HAP-1 (cell line): ENCODE measurements around the gene FRMD5.

Experiments used
- DNase-seq, 2 experiments: peaks; one replicate each; pipeline ENCODE4 v3.0.0-alpha.2; 2016 to 2020; ENCODE audit warnings: low spot score in 2 of 2
- H3K27me3 ChIP-seq: fragments of 250-450 bp; sonication (Bioruptor Pico); 2 replicates; pipeline ENCODE4 v1.5.1; 2020; ENCODE audit warnings: low read depth, mild to moderate bottlenecking, moderate library complexity
- H3K36me3 ChIP-seq: fragments of 250-450 bp; sonication (Bioruptor Pico); replicated peaks from 2 replicates; pipeline ENCODE4 v1.5.1; 2020; ENCODE audit warnings: mild to moderate bottlenecking
- H3K4me1 ChIP-seq: fragments of 250-450 bp; sonication (Bioruptor Pico); 2 replicates; pipeline ENCODE4 v1.5.1; 2020; ENCODE audit warnings: mild to moderate bottlenecking
- H3K4me3 ChIP-seq: fragments of 250-450 bp; sonication (Bioruptor Pico); 2 replicates; pipeline ENCODE4 v1.5.1; 2020; ENCODE audit warnings: mild to moderate bottlenecking, moderate library complexity
- H3K9me3 ChIP-seq: fragments of 250-450 bp; sonication (Bioruptor Pico); 2 replicates; pipeline ENCODE4 v1.5.1; 2020; ENCODE audit warnings: mild to moderate bottlenecking, moderate library complexity
- in situ Hi-C: fragments of 300-500 bp; cut with MboI; formaldehyde crosslinking; loops from 3 replicates; pipeline ENCODE4 v1.14.3; 2020; ENCODE audit warnings: low sequenced_read_pairs, inconsistent platforms, mixed read lengths

The FRMD5 gene

GRCh38 chr15:43911235-43911781 lies 283.8 kb downstream of the FRMD5 start:
- Histone ChIP-seq H3K36me3 (no peaks in the 10 kb centered on the region), H3K4me1 (no peaks in the 10 kb centered on the region), H3K4me3 (no peak overlapping the region), H3K9me3 (no peaks in the 10 kb centered on the region), H3K27me3 (no peaks in the 10 kb centered on the region)
- in situ Hi-C loops: no loop called here
- DNase-seq: no peak

DNA sequence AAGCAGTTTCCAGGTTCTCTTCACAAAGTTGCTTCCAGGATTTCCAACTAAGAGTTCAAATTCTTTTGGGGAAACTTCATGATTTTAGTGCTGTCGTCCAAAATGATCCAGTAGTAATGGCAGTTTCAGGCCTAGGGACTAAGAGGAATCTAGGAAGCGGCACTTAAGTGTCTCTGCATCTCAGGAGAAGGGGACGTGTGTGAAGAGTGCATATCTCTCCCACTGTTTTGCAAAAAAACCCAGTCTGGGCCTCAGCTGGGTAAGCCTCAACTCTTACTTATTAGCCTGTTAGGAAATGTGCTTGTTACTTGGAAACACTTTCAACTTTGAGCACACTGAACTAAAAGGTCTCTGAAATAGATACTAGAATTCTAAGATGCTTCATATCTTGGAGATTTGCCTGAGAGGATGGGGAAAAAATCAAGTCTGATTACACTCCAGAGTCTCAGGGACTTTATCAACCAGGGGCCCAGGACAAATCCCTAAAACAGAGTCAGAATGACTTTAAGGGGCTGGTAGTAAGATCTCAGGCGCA lies 286.5 kb downstream of the FRMD5 start:
- Histone ChIP-seq H3K9me3 (no peaks in the 10 kb centered on the region), H3K36me3 (no peaks in the 10 kb centered on the region), H3K4me3 (no peak overlapping the region), H3K27me3 (no peaks in the 10 kb centered on the region), H3K4me1 (no peaks in the 10 kb centered on the region)
- in situ Hi-C loops: loop anchor here (10.0 kb wide), 1 partner anchor 156 kb away; no protein-coding TSS in a partner anchor
- DNase-seq: no peak

DNA sequence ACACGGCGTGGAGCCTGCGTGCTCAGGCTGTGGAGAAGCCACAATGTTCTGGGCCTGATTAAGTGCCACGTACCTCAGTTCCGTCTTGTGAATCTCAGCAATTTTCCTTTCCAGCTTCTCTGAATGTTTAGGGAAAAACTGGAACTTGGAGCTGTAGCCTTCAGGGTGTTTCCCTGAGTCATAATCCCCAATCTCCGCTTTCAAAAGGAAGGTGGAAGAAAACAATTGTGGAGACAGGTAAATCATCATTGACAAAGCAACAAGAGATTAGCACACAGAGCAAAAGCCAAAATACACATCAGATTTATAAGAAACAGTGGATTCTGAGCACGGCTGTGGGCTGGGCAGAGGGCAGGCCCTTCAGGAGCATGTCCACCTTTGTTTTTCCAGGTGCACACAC lies 289.3 kb downstream of the FRMD5 start:
- no peaks in the 10 kb centered on the region for H3K27me3 ChIP-seq
- in situ Hi-C loops: loop anchor here (10.0 kb wide), 1 partner anchor 159 kb away; no protein-coding TSS in a partner anchor
- no peaks in the 10 kb centered on the region for H3K4me1 ChIP-seq
- no peaks in the 10 kb centered on the region for H3K36me3 ChIP-seq
- no peaks in the 10 kb centered on the region for H3K9me3 ChIP-seq
- DNase-seq: no peak
- no peak overlapping the region for H3K4me3 ChIP-seq

DNA sequence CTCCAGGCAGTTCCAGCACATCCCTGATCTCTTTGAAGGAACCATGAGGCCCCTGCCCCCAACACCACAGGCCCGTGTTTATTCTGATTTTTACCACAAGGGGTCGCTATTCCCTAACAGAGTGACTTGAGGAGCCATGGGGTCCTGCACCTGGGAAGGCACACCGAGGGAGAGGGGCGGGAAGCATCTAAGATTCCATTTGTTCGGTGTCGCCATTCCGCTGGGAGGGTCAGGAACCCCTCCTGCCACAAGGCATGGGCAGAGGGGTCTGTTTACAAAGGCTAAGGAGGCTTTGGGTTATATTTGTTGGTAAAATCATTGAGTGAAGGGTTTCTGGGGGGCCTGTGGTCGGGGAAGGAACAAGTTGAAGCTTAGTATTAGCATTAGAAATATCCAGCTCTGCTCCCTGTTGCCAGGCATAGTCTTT lies 291.2 kb downstream of the FRMD5 start:
- no peaks in the 10 kb centered on the region for H3K27me3 ChIP-seq
- peak; percentile 68 to 88 for DNase-seq
- no peaks in the 10 kb centered on the region for H3K9me3 ChIP-seq
- no peak overlapping the region for H3K4me3 ChIP-seq
- H3K4me1 ChIP-seq: no peaks in the 10 kb centered on the region
- in situ Hi-C loops: loop anchor here (5.0 to 10.0 kb wide), 2 partner anchors 161 to 313 kb away; no protein-coding TSS in a partner anchor
- H3K36me3 ChIP-seq: no peaks in the 10 kb centered on the region

- in situ Hi-C loops: loop anchor here (5.0 to 10.0 kb wide), 2 partner anchors 163 to 316 kb away; no protein-coding TSS in a partner anchor
- H3K36me3 ChIP-seq: no peaks in the 10 kb centered on the region
- H3K9me3 ChIP-seq: no peaks in the 10 kb centered on the region
- no peak for DNase-seq
- no peak overlapping the region for H3K4me3 ChIP-seq
- H3K27me3 ChIP-seq: no peaks in the 10 kb centered on the region
- no peaks in the 10 kb centered on the region for H3K4me1 ChIP-seq
Observed at GRCh38 chr15:43901495-43901894, 293.6 kb downstream of the FRMD5 start.

DNA sequence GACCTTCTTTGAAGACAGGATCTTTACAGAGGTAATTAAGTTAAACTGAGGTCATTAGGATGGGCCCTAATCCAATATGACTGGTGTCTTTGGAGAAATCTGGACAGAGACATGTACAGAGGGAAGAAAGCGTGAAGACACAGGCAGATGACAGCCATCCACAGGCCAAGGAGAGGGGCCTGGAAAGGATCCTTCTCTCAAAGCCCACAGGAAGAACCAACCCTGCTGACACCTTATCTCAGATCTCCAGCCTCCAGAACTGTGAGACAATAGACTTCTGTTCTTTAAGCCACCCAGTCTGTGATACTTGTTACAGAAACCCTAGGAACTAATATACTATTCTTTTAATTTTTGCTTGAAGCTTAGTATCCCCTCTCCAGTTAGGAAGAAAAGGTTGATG lies 294.1 kb downstream of the FRMD5 start:
- no peaks in the 10 kb centered on the region for H3K9me3 ChIP-seq
- H3K4me1 ChIP-seq: no peaks in the 10 kb centered on the region
- H3K4me3 ChIP-seq: no peak overlapping the region
- in situ Hi-C loops: loop anchor here (5.0 to 10.0 kb wide), 2 partner anchors 164 to 316 kb away; no protein-coding TSS in a partner anchor
- no peak for DNase-seq
- H3K36me3 ChIP-seq: no peaks in the 10 kb centered on the region
- H3K27me3 ChIP-seq: no peaks in the 10 kb centered on the region

DNA sequence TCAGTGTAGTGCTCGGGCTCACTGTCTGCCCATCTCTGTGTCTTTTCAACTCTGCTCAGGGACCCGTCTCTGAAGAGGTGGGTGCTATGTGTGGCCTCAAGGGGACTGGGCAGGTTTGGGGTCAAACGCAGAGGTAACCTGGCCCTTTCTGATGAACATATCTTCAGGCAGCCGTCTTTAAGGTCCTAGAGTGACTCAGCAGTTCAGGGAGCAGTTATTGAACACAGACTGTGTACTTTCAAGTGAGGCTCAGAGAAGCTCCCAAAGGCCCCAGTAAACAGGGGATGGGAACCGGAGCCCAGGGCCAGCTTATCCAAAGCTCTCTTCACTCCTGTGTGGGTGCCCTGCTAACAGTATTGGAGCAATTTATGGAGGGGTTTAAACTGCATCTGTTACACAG lies 295.1 kb downstream of the FRMD5 start:
- no peak overlapping the region for H3K4me3 ChIP-seq
- DNase-seq: no peak
- H3K9me3 ChIP-seq: no peaks in the 10 kb centered on the region
- no peaks in the 10 kb centered on the region for H3K27me3 ChIP-seq
- no peaks in the 10 kb centered on the region for H3K36me3 ChIP-seq
- no peaks in the 10 kb centered on the region for H3K4me1 ChIP-seq
- in situ Hi-C loops: loop anchor here (5.0 to 10.0 kb wide), 2 partner anchors 165 to 317 kb away; no protein-coding TSS in a partner anchor

DNA sequence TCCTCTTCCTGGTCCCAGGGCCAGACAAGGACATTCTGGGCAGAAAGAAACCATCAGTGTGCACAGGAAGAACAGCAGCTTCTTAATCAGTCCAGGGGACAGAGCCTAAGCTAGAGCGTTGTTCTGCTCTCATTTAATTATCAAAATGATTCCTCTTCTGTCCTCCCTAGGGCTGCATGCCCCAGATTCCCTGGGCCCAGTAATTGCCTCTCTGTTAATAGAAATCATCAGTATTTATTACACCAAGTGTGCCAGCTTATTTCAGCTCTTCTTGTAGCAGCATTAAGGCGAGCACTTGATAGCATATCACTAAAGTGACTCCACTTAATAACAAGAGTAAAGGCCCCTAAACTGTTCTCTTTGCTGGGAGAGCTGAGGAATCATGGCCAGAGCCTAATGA lies 296.2 kb downstream of the FRMD5 start:
- Histone ChIP-seq H3K4me3 (no peak overlapping the region), H3K4me1 (no peaks in the 10 kb centered on the region), H3K36me3 (no peaks in the 10 kb centered on the region), H3K27me3 (no peaks in the 10 kb centered on the region), H3K9me3 (no peaks in the 10 kb centered on the region)
- no peak for DNase-seq
- in situ Hi-C loops: no loop called here

DNA sequence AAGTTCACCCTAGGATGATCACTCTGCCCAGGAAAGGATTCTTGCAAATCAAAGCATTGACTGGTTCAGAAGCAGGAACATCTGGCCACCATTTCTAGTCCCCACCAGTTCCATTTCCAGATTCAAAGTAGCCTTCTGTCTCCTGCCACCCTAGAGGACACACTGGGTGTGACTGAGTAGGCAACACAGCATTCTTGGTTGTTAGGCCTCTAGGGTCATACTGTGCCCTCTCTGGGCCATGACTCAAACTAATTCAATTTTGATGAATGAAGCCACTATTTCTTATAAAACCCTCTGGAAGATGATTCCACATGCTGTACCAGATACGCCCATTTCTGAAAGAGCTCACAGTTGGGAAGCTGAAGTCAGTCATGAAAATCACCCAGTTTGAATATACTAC lies 298.5 kb downstream of the FRMD5 start:
- H3K4me3 ChIP-seq: no peak overlapping the region
- in situ Hi-C loops: no loop called here
- no peaks in the 10 kb centered on the region for H3K27me3 ChIP-seq
- no peak for DNase-seq
- no peaks in the 10 kb centered on the region for H3K36me3 ChIP-seq
- no peaks in the 10 kb centered on the region for H3K4me1 ChIP-seq
- no peaks in the 10 kb centered on the region for H3K9me3 ChIP-seq

- Histone ChIP-seq H3K9me3 (no peaks in the 10 kb centered on the region), H3K27me3 (no peaks in the 10 kb centered on the region), H3K36me3 (no peaks in the 10 kb centered on the region), H3K4me3 (no peak overlapping the region), H3K4me1 (no peaks in the 10 kb centered on the region)
- DNase-seq: no peak
- in situ Hi-C loops: no loop called here
Observed at GRCh38 chr15:43895586-43895985, 299.5 kb downstream of the FRMD5 start.

- in situ Hi-C loops: no loop called here
- no peak for DNase-seq
- H3K9me3 ChIP-seq: no peaks in the 10 kb centered on the region
- H3K27me3 ChIP-seq: no peaks in the 10 kb centered on the region
- H3K36me3 ChIP-seq: 0 out of 2 replicates have a peak, but pooled peaks cover 3% of the 10 kb centered on the region
- H3K4me3 ChIP-seq: no peak overlapping the region
- H3K4me1 ChIP-seq: no peaks in the 10 kb centered on the region
Observed at GRCh38 chr15:43893956-43894355, 301.1 kb downstream of the FRMD5 start.

DNA sequence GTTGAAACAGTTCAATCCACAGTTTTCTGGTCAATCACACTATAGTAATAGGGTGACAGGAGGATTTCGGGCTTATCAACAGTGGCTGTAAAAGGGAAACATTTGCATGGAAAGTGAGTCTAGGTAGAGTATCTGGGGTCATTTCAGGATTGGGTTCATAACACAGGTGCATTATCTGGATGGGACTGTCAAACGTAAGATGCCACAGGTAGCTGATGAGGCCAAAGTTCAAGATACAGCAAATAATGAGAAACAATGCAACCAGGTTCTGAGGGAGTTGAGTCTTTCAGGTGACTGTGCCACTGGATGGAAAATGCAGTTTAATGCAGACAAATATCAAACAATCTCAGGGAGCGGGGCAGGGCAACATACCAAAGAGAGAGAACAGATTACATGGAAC lies 306.0 kb downstream of the FRMD5 start:
- in situ Hi-C loops: no loop called here
- H3K27me3 ChIP-seq: no peaks in the 10 kb centered on the region
- no peaks in the 10 kb centered on the region for H3K9me3 ChIP-seq
- peaks cover 3% of the 10 kb centered on the region for H3K36me3 ChIP-seq
- H3K4me1 ChIP-seq: no peaks in the 10 kb centered on the region
- DNase-seq: no peak
- no peak overlapping the region for H3K4me3 ChIP-seq

GRCh38 chr15:43887901-43888300 lies 307.2 kb downstream of the FRMD5 start:
- Histone ChIP-seq H3K4me1 (no peaks in the 10 kb centered on the region), H3K27me3 (no peaks in the 10 kb centered on the region), H3K9me3 (no peaks in the 10 kb centered on the region), H3K4me3 (no peak overlapping the region), H3K36me3 (peaks cover 7% of the 10 kb centered on the region)
- no peak for DNase-seq
- in situ Hi-C loops: no loop called here

DNA sequence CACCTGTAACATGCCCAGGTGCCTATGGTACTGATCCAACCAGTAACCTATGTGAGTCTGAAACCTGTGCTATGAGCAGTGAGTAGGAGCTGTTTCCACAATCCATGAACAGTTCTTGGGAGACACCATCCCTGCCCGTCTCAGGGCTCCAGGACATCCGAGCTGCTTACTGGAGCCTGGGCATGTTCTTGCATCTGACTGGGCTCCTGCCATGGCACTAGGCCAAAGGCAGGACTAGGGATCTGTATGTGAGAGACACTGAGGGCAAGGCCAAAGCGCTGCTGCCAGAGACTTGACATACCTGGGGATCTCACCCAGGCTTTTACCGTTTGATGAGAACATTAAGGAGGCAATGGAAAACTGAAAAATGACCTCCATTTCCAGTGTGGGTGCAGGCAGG lies 308.5 kb downstream of the FRMD5 start:
- H3K4me3 ChIP-seq: no peak overlapping the region
- H3K4me1 ChIP-seq: no peaks in the 10 kb centered on the region
- in situ Hi-C loops: no loop called here
- H3K36me3 ChIP-seq: peaks cover 7% of the 10 kb centered on the region
- DNase-seq: no peak
- H3K27me3 ChIP-seq: no peaks in the 10 kb centered on the region
- H3K9me3 ChIP-seq: no peaks in the 10 kb centered on the region
